SJCRH30 (cell line): ENCODE results near the gene PYGB. TPM values are rescaled to one million over a fixed set of nuclear protein-coding genes. Genes with fewer than 3 reads are reported as not detected.
"Not testable (repeated sequence)": the region's sequence is repeated elsewhere in the genome, so short reads cannot be mapped to it uniquely, and the experiment has no call there.

Source experiments
- DNase-seq, 2 experiments: peaks; one replicate each; pipeline ENCODE4 v3.0.0-alpha.2; 2015 to 2020
- H3K27ac ChIP-seq: fragments of 250-450 bp; sonication (Bioruptor Pico); 2 replicates; pipeline ENCODE4 v1.5.1; 2020; ENCODE audit warnings: mild to moderate bottlenecking, moderate library complexity
- H3K27me3 ChIP-seq: fragments of 250-450 bp; sonication (Bioruptor Pico); 2 replicates; pipeline ENCODE4 v1.5.1; 2020; ENCODE audit warnings: mild to moderate bottlenecking, moderate library complexity
- H3K36me3 ChIP-seq: fragments of 250-450 bp; sonication (Bioruptor Pico); 2 replicates; pipeline ENCODE4 v1.5.1; 2020; ENCODE audit warnings: mild to moderate bottlenecking, moderate library complexity
- H3K4me1 ChIP-seq: fragments of 250-450 bp; sonication (Bioruptor Pico); 2 replicates; pipeline ENCODE4 v1.5.1; 2020; ENCODE audit warnings: mild to moderate bottlenecking, moderate library complexity
- H3K4me3 ChIP-seq: fragments of 250-450 bp; sonication (Bioruptor Pico); 2 replicates; pipeline ENCODE4 v1.5.1; 2020; ENCODE audit warnings: mild to moderate bottlenecking, moderate library complexity
- H3K9me3 ChIP-seq: fragments of 250-450 bp; sonication (Bioruptor Pico); replicated peaks from 2 replicates; pipeline ENCODE4 v1.5.1; 2020; ENCODE audit warnings: mild to moderate bottlenecking, moderate library complexity
- total RNA-seq: library from RNA; depleted of rRNA; stranded (reverse); fragments of >200 nt; shearing (Covaris generic); gene quantifications from 2 replicates; pipeline ENCODE4 v1.2.3, GENCODE V29; 2014

The PYGB gene
- total RNA-seq, 1 experiment from 2014 or later = 42.3 TPM

GRCh38 chr20:25257756-25258475 lies 10.0 kb downstream of the PYGB start:
- peak overlapping the region; percentile 63 for H3K27ac ChIP-seq
- H3K4me1 ChIP-seq = peaks cover 25% of the 10 kb centered on the region
- H3K27me3 ChIP-seq = no peaks in the 10 kb centered on the region
- no peak overlapping the region for H3K4me3 ChIP-seq
- H3K9me3 ChIP-seq = no peaks in the 10 kb centered on the region; the same call in 1 of the 2 replicates
- H3K36me3 ChIP-seq = peaks cover 22% of the 10 kb centered on the region
- peak; percentile 76 to 86 for DNase-seq

- Histone ChIP-seq H3K4me1 (peaks cover 25% of the 10 kb centered on the region), H3K36me3 (peaks cover 22% of the 10 kb centered on the region), H3K9me3 (no peaks in the 10 kb centered on the region; the same call in 1 of the 2 replicates), H3K27me3 (no peaks in the 10 kb centered on the region), H3K4me3 (no peak overlapping the region), H3K27ac (peak overlapping the region; percentile 63)
- DNase-seq = no peak
Observed at GRCh38 chr20:25258476-25258805, 10.6 kb downstream of the PYGB start.

- H3K27me3 ChIP-seq = no peaks in the 10 kb centered on the region
- H3K4me1 ChIP-seq = peaks cover 25% of the 10 kb centered on the region
- no peak overlapping the region; the same call in 1 of the 2 replicates for H3K27ac ChIP-seq
- no peak for DNase-seq
- no peaks in the 10 kb centered on the region; the same call in 1 of the 2 replicates for H3K9me3 ChIP-seq
- peaks cover 22% of the 10 kb centered on the region for H3K36me3 ChIP-seq
- no peak overlapping the region for H3K4me3 ChIP-seq
Observed at GRCh38 chr20:25258828-25259227, 10.9 kb downstream of the PYGB start.

GRCh38 chr20:25259358-25259757 lies 11.5 kb downstream of the PYGB start:
- Histone ChIP-seq H3K4me3 (no peak overlapping the region), H3K36me3 (peaks cover 22% of the 10 kb centered on the region), H3K27me3 (no peaks in the 10 kb centered on the region), H3K9me3 (no peaks in the 10 kb centered on the region; the same call in 1 of the 2 replicates), H3K4me1 (peaks cover 25% of the 10 kb centered on the region), H3K27ac (no peak overlapping the region)
- DNase-seq = no peak

- no peak overlapping the region for H3K4me3 ChIP-seq
- DNase-seq = no peak
- no peaks in the 10 kb centered on the region for H3K27me3 ChIP-seq
- H3K36me3 ChIP-seq = peaks cover 22% of the 10 kb centered on the region
- peaks cover 25% of the 10 kb centered on the region for H3K4me1 ChIP-seq
- no peaks in the 10 kb centered on the region; the same call in 1 of the 2 replicates for H3K9me3 ChIP-seq
- H3K27ac ChIP-seq = no peak overlapping the region
Observed at GRCh38 chr20:25259788-25260254, 11.9 kb downstream of the PYGB start.

- H3K4me1 ChIP-seq = peaks cover 24% of the 10 kb centered on the region
- H3K27me3 ChIP-seq, DNase-seq, H3K9me3 ChIP-seq, H3K4me3 ChIP-seq, H3K27ac ChIP-seq: not testable (repeated sequence)
- peaks cover 22% of the 10 kb centered on the region for H3K36me3 ChIP-seq
Observed at GRCh38 chr20:25260770-25261437, 13.0 kb downstream of the PYGB start.

GRCh38 chr20:25269057-25269832 lies 21.4 kb downstream of the PYGB start:
- H3K4me3 ChIP-seq = no peak overlapping the region
- H3K27me3 ChIP-seq = no peaks in the 10 kb centered on the region
- no peaks in the 10 kb centered on the region; the same call in 1 of the 2 replicates for H3K9me3 ChIP-seq
- no peak for DNase-seq
- no peaks in the 10 kb centered on the region for H3K4me1 ChIP-seq
- peaks cover 43% of the 10 kb centered on the region for H3K36me3 ChIP-seq
- no peak overlapping the region for H3K27ac ChIP-seq

- H3K27me3 ChIP-seq = no peaks in the 10 kb centered on the region
- no peak for DNase-seq
- H3K4me3 ChIP-seq = no peak overlapping the region
- H3K4me1 ChIP-seq = no peaks in the 10 kb centered on the region
- H3K9me3 ChIP-seq = no peaks in the 10 kb centered on the region; the same call in 1 of the 2 replicates
- H3K36me3 ChIP-seq = peaks cover 49% of the 10 kb centered on the region
- no peak overlapping the region for H3K27ac ChIP-seq
Observed at GRCh38 chr20:25269833-25270170, 21.9 kb downstream of the PYGB start.

GRCh38 chr20:25270829-25271251 lies 23.0 kb downstream of the PYGB start:
- no peak overlapping the region for H3K4me3 ChIP-seq
- DNase-seq = no peak
- H3K9me3 ChIP-seq = no peaks in the 10 kb centered on the region
- H3K27ac ChIP-seq = no peak overlapping the region
- peaks cover 51% of the 10 kb centered on the region for H3K36me3 ChIP-seq
- no peaks in the 10 kb centered on the region for H3K27me3 ChIP-seq
- H3K4me1 ChIP-seq = no peaks in the 10 kb centered on the region

GRCh38 chr20:25271486-25272222 lies 23.8 kb downstream of the PYGB start:
- Histone ChIP-seq H3K36me3 (peaks cover 51% of the 10 kb centered on the region), H3K27me3 (no peaks in the 10 kb centered on the region)
- no peak for DNase-seq

GRCh38 chr20:25272223-25273000 lies 24.5 kb downstream of the PYGB start:
- DNase-seq = no peak
- Histone ChIP-seq H3K9me3 (no peaks in the 10 kb centered on the region), H3K27ac (no peak overlapping the region), H3K27me3 (no peaks in the 10 kb centered on the region), H3K4me1 (no peaks in the 10 kb centered on the region), H3K4me3 (no peak overlapping the region), H3K36me3 (peaks cover 51% of the 10 kb centered on the region)

More at GRCh38 chr20:25271486-25272222, 23.8 kb downstream of the PYGB start:
- Histone ChIP-seq H3K27ac (no peak overlapping the region), H3K4me1 (no peaks in the 10 kb centered on the region), H3K4me3 (no peak overlapping the region), H3K9me3 (no peaks in the 10 kb centered on the region)

GRCh38 chr20:25273046-25273445 lies 25.2 kb downstream of the PYGB start:
- no peak overlapping the region for H3K27ac ChIP-seq

GRCh38 chr20:25273541-25274358 lies 25.9 kb downstream of the PYGB start:
- no peaks in the 10 kb centered on the region for H3K9me3 ChIP-seq
- peaks cover 59% of the 10 kb centered on the region for H3K36me3 ChIP-seq
- no peak overlapping the region for H3K4me3 ChIP-seq
- DNase-seq = no peak
- no peaks in the 10 kb centered on the region for H3K4me1 ChIP-seq
- no peaks in the 10 kb centered on the region for H3K27me3 ChIP-seq
- no peak overlapping the region for H3K27ac ChIP-seq

More at GRCh38 chr20:25273046-25273445, 25.2 kb downstream of the PYGB start:
- H3K27me3 ChIP-seq = no peaks in the 10 kb centered on the region
- H3K4me3 ChIP-seq = no peak overlapping the region
- DNase-seq = no peak
- H3K36me3 ChIP-seq = peaks cover 56% of the 10 kb centered on the region
- no peaks in the 10 kb centered on the region for H3K4me1 ChIP-seq
- no peaks in the 10 kb centered on the region for H3K9me3 ChIP-seq
